Measurements from ENCODE around the gene SHFL. TPM values are rescaled to one million over a fixed set of nuclear protein-coding genes. Genes with fewer than 3 reads are reported as not detected.
A peak's percentile ranks its signal among the peaks of the same experiment; 100 is the strongest.

Gene SHFL
- total RNA-seq, 1 experiment from 2014 or later: 18.5 TPM

GRCh38 chr19:10105509-10106099, 19.5 kb downstream of the SHFL start:
- H4K20me1 ChIP-seq (ENCODE audit: insufficient read depth): no peaks in the 10 kb centered on the region
- ChIA-PET RAD21 (ENCODE audit: low non-redundant PET in 1 of 2, low total read pairs in 2 of 2, uncharacterized antibody in 2 of 2, unreplicated experiment in 2 of 2) (no interaction called here), POLR2A (interaction anchor here (1.0 to 2.4 kb wide), 3 partner anchors 9 to 10 kb away, joined by 3 to 14 read pairs (median 5); no protein-coding TSS in a partner anchor), CTCF (interaction anchor here (1.2 kb wide), 1 partner anchor 9 kb away, joined by 9 read pairs; no protein-coding TSS in a partner anchor)
- peak overlapping the region; percentile 94 for H3K4me2 ChIP-seq (ENCODE audit: low read length)
- no peak for TF ChIP-seq SRF (IDR thresholded peaks at IDR 0.05; ENCODE audit: low read depth)
- no peak for TF ChIP-seq CBX3 (IDR thresholded peaks at IDR 0.05; ENCODE audit: low read depth)
- no peak for TF ChIP-seq ATF3 (IDR thresholded peaks at IDR 0.05)
- TF ChIP-seq POLR2A (IDR thresholded peaks at IDR 0.05; ENCODE audit: borderline replicate concordance, extremely low read depth, insufficient read depth, insufficient read length): no peak
- TF ChIP-seq EZH2 (IDR thresholded peaks at IDR 0.05): no peak
- TF ChIP-seq ELF1 (IDR thresholded peaks at IDR 0.05; ENCODE audit: borderline replicate concordance, low read depth): no peak
- no peak for TF ChIP-seq EZH2phosphoT487 (IDR thresholded peaks at IDR 0.05; ENCODE audit: borderline replicate concordance)
- TF ChIP-seq YY1 (IDR thresholded peaks at IDR 0.05; ENCODE audit: extremely low read depth, insufficient replicate concordance, low read depth, low read length): no peak
- TF ChIP-seq ZBTB33 (IDR thresholded peaks at IDR 0.05; ENCODE audit: extremely low read depth, insufficient replicate concordance, low read length): no peak
- no peak for TF ChIP-seq EGR1 (IDR thresholded peaks at IDR 0.05; ENCODE audit: low read depth)
- no peak for TF ChIP-seq REST (IDR thresholded peaks at IDR 0.05; ENCODE audit: low read depth)
- no peak for TF ChIP-seq MAX (IDR thresholded peaks at IDR 0.05)
- TF ChIP-seq SIN3A (IDR thresholded peaks at IDR 0.05; ENCODE audit: low read depth): no peak
- TF ChIP-seq CTCF (IDR thresholded peaks at IDR 0.05 in 2 of 3, conservative IDR thresholded peaks at IDR 0.05 in 1 of 3; ENCODE audit: borderline replicate concordance in 1 of 3, insufficient read depth in 1 of 3, low read depth in 2 of 3, low read length in 2 of 3): no peak
- no peak for TF ChIP-seq FOSL1 (IDR thresholded peaks at IDR 0.05; ENCODE audit: low read depth)
- TF ChIP-seq POLR2AphosphoS5 (IDR thresholded peaks at IDR 0.05; ENCODE audit: low read depth, low read length): no peak
- no peaks in the 10 kb centered on the region for H3K27me3 ChIP-seq (ENCODE audit: insufficient read depth, low read length)
- H3K4me3 ChIP-seq (replicated peaks in 1 of 2; ENCODE audit: low read depth in 1 of 2, low read length in 2 of 2): peak overlapping the region; percentile 72 to 99; a peak in 3 of 4 replicates
- peak overlapping the region; percentile 45; the same call in 1 of the 2 replicates for H3K27ac ChIP-seq (ENCODE audit: low read depth, low read length)
- peaks cover 12 to 27% of the 10 kb centered on the region in 2 experiments for H3K4me1 ChIP-seq (ENCODE audit: control insufficient read depth in 1 of 2, insufficient read depth in 2 of 2, low read length in 2 of 2)
- peak overlapping the region; percentile 85; the same call in 1 of the 2 replicates for H3K9ac ChIP-seq (ENCODE audit: low read length)
- H3K36me3 ChIP-seq (ENCODE audit: control insufficient read depth in 1 of 2, insufficient read depth in 2 of 2, low read length in 2 of 2): peaks cover 27 to 32% of the 10 kb centered on the region in 2 experiments
- BruUV-seq (replicated peaks): no TSS peak
- peaks cover 45% of the 10 kb centered on the region for H3K79me2 ChIP-seq (ENCODE audit: insufficient read depth, low read length)
- H2AFZ ChIP-seq (ENCODE audit: low read depth, low read length, poor library complexity, severe bottlenecking): peak overlapping the region; percentile 77
- DNase-seq (ENCODE audit: low read depth, low spot score) (no peak), ATAC-seq (no peak)
- no peaks in the 10 kb centered on the region for H3K9me3 ChIP-seq (ENCODE audit: control insufficient read depth in 1 of 2, insufficient read depth in 1 of 2, low read depth in 1 of 2, low read length in 2 of 2)
- H3K9me2 ChIP-seq (ENCODE audit: insufficient read depth): no peaks in the 10 kb centered on the region
- intact Hi-C loops (cut with micrococcal nuclease): no loop called here
